Chondrocyte (in vitro differentiated cells): ENCODE data around the gene KRTAP4-12. TPM values are rescaled to one million over a fixed set of nuclear protein-coding genes. Genes with fewer than 3 reads are reported as not detected.
"Not testable (repeated sequence)": the region's sequence is repeated elsewhere in the genome, so short reads cannot be mapped to it uniquely, and the experiment has no call there.

ENCODE experiments used
- DNase-seq: peaks from one replicate; pipeline ENCODE4 v3.0.0; 2021; ENCODE audit warnings: mixed read lengths, low spot score
- H3K27ac Mint-ChIP-seq: one replicate; pipeline ENCODE4 v1.8.0; 2021; ENCODE audit warnings: mild to moderate bottlenecking, moderate library complexity, mixed read lengths; ENCODE audit not compliant: unreplicated experiment
- H3K27me3 Mint-ChIP-seq: 2 replicates; pipeline ENCODE4 v1.8.0; 2021; ENCODE audit warnings: low read depth, mixed read lengths
- H3K36me3 Mint-ChIP-seq: 2 replicates; pipeline ENCODE4 v1.8.0; 2021; ENCODE audit warnings: low read depth, mixed read lengths
- H3K4me1 Mint-ChIP-seq: 2 replicates; pipeline ENCODE4 v1.8.0; 2021; ENCODE audit warnings: low read depth, mild to moderate bottlenecking, mixed read lengths
- H3K4me3 Mint-ChIP-seq: one replicate; pipeline ENCODE4 v1.8.0; 2021; ENCODE audit warnings: mild to moderate bottlenecking, moderate library complexity, mixed read lengths; ENCODE audit not compliant: unreplicated experiment
- H3K9me3 Mint-ChIP-seq: 2 replicates; pipeline ENCODE4 v1.8.0; 2021; ENCODE audit warnings: low read depth, mixed read lengths
- total RNA-seq: library from RNA; stranded (reverse); gene quantifications from 3 replicates; pipeline ENCODE4 v1.2.1, GENCODE V29; 2021
- TF ChIP-seq, protein P1 (sequence below): fragments of 200-600 bp; sonication (generic); IDR thresholded peaks from 2 replicates; pipeline ENCODE4 v1.5.0; 2021; ENCODE audit warnings: antibody characterized with exemption, mild to moderate bottlenecking, moderate library complexity

Gene KRTAP4-12
- total RNA-seq, 1 donor from 2014 or later, result not detected

DNA sequence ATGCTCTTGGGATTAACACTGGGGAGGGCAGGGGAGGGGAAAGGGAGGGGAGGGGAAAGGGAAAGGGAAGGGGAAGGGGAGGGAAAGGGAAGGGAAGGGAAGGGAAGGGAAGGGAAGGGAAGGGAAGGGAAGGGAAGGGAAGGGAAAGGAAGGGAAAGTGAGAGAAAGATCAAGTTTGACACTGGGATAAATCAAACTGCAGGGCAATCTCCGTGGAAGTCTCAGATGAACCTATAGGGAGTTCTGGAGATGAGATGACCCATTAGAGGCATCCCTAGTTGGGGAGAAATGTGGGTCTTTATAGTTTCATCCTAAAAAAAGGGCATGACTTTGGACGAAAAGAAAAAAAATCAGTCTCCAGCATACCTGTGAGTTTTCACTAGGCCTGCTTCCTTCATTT lies 2.2 kb downstream of the KRTAP4-12 start:
- no peaks in the 10 kb centered on the region for H3K36me3 Mint-ChIP-seq
- no peaks in the 10 kb centered on the region for H3K9me3 Mint-ChIP-seq
- TF ChIP-seq, protein P1, sequence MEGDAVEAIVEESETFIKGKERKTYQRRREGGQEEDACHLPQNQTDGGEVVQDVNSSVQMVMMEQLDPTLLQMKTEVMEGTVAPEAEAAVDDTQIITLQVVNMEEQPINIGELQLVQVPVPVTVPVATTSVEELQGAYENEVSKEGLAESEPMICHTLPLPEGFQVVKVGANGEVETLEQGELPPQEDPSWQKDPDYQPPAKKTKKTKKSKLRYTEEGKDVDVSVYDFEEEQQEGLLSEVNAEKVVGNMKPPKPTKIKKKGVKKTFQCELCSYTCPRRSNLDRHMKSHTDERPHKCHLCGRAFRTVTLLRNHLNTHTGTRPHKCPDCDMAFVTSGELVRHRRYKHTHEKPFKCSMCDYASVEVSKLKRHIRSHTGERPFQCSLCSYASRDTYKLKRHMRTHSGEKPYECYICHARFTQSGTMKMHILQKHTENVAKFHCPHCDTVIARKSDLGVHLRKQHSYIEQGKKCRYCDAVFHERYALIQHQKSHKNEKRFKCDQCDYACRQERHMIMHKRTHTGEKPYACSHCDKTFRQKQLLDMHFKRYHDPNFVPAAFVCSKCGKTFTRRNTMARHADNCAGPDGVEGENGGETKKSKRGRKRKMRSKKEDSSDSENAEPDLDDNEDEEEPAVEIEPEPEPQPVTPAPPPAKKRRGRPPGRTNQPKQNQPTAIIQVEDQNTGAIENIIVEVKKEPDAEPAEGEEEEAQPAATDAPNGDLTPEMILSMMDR, result no peak
- DNase-seq, result no peak
- peaks cover 38% of the 10 kb centered on the region for H3K4me1 Mint-ChIP-seq
- no peak overlapping the region for H3K27ac Mint-ChIP-seq
- H3K27me3 Mint-ChIP-seq, result no peaks in the 10 kb centered on the region
- no peak overlapping the region for H3K4me3 Mint-ChIP-seq

DNA sequence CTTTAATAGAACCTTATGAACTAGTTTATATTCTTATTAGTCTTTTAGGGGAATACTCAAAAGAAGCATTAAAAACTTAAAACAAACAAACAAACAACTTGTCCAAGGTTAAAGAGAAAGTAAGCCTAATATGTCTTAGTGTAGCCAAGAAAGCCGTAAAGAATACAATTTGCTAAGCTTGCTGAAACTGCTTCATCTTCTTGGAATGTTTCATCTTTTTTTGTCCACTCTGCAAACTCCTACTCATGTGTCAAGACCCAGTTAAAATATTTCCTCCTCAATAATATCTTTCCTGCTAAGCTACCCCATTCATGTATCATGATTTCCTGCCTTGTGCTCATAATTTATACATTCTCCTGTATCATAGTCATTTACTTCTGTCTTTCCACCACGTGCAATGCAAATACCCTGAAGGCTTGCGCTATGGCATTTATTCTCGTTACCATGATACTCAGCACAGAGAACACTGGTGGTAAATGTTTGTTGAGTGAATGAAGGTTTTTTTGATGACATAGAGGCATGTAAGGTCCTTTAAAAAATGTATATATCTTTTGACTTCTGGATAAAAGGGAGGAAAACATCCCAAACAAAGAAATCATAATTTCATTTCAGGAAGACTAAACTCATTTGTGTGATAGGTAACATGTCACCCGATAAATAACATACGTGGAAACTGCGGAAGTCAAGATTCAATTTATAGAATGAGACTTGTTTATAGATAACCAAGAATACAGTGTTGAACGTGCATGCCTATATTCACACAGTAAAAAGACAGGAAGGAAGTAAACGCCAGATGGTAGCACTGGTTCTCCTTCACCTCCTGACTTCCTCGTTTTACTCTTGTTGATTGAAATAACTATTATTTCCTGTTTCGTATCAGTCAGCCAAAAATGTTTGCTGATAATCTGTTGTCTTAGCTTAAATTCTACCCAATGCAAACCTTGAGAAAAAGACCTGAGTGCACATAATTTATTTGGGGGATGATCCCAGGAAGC lies 4.0 kb downstream of the KRTAP4-12 start:
- H3K4me3 Mint-ChIP-seq, H3K27me3 Mint-ChIP-seq, H3K36me3 Mint-ChIP-seq, H3K9me3 Mint-ChIP-seq, DNase-seq: not testable (repeated sequence)
- Mint-ChIP-seq H3K27ac (peak overlapping the region; percentile 22), H3K4me1 (peaks cover 37% of the 10 kb centered on the region)

DNA sequence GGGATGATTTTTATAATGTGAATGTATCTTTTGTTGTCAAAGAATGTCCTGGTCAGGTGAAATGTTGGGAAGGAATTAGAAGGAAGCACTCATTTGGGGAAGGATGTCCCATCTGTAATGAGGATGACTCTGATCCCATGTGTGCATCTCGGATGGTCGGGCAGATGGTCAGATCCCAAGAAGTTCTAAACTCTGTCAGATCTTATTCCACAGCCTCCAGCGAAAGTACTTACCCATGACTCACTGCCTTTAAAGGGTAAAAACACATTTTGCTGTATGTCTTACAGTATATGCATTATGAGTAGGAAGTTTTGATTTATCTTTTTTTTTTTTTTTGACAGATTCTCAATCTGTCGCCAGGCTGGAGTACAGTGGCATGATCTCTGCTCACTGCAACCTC lies 5.3 kb downstream of the KRTAP4-12 start:
- no peaks in the 10 kb centered on the region for H3K9me3 Mint-ChIP-seq
- H3K27me3 Mint-ChIP-seq, result no peaks in the 10 kb centered on the region
- TF ChIP-seq, protein P1, result no peak
- H3K36me3 Mint-ChIP-seq, result no peaks in the 10 kb centered on the region
- peaks cover 28% of the 10 kb centered on the region for H3K4me1 Mint-ChIP-seq
- H3K4me3 Mint-ChIP-seq, result no peak overlapping the region
- DNase-seq, result no peak
- peak overlapping the region; percentile 2 for H3K27ac Mint-ChIP-seq

DNA sequence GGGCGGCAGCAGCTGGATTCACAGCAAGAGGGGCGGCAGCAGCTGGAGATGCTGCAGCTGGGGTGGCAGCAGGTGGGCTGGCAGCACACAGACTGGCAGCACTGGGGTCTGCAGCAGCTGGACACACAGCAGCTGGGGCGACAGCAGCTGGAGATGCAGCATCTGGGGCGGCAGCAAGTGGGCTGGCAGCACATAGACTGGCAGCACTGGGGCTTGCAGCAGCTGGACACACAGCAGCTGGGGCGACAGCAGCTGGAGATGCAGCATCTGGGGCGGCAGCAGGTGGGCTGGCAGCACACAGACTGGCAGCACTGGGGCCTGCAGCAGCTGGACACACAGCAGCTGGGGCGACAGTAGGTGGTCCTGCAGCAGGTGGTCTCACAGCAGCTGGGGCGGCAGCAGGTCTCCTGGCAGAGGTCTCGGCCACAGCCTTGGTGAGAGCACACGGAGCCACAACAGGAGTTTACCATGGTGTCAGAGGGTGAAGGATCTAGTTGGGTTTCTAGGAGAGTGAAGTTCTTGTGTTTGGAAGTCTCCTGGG lies 6.1 kb downstream of the KRTAP4-12 start, which contains the start of gene KRTAP4-11:
Gene KRTAP4-11 (minus strand): TSS at position 528 of the 541 bp plus-strand sequence. CDS start 58 bp downstream, at position 470.
- not testable (repeated sequence) for DNase-seq, H3K4me3 Mint-ChIP-seq, H3K9me3 Mint-ChIP-seq, H3K27me3 Mint-ChIP-seq, H3K36me3 Mint-ChIP-seq
- H3K4me1 Mint-ChIP-seq, result peaks cover 23% of the 10 kb centered on the region
- peak within 1 kb of the TSS; percentile 2 for H3K27ac Mint-ChIP-seq

GRCh38 chr17:41116297-41116696 lies 7.7 kb downstream of the KRTAP4-12 start:
- H3K4me3 Mint-ChIP-seq, result no peak overlapping the region
- peaks cover 23% of the 10 kb centered on the region for H3K4me1 Mint-ChIP-seq
- peaks cover 4% of the 10 kb centered on the region for H3K9me3 Mint-ChIP-seq
- H3K27me3 Mint-ChIP-seq, result no peaks in the 10 kb centered on the region
- no peak overlapping the region for H3K27ac Mint-ChIP-seq
- TF ChIP-seq, protein P1, result no peak
- no peak for DNase-seq
- H3K36me3 Mint-ChIP-seq, result no peaks in the 10 kb centered on the region

DNA sequence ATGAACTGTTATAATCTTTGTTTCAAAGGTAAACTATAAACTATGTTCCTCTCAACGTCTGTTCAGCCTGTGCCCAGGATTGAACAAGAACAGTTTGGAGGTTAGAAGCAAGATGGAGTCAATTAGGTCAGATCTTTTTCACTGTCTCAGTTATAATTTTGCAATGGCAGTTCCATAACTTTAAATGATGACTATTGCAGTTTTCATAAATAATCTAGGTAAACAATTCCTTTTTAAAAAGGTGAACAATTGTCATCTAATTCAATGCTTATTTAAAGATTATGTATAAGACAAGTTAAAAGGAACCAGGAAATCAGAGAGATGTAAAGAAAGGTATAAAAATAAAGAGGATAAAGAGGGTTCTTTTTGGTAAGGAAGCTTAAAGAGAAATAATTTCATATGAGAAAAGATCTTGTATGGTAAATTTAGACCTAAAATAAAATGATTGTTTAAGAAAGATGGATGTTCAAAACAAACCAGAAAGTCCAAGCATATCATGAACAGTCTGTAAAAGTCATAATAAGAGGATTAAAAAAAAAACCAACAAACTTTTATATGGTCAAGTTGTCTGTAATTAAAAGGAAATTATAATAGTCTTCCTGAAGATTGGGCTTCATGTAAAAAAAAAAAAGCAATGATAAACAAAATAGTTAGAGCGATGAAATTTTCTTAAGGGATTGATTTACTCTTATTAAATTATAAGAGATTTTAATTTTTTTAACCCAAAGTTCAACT lies 12.7 kb downstream of the KRTAP4-12 start:
- Mint-ChIP-seq H3K4me1 (no peaks in the 10 kb centered on the region), H3K27me3 (no peaks in the 10 kb centered on the region), H3K27ac (no peak overlapping the region), H3K4me3 (no peak overlapping the region), H3K9me3 (peaks cover 9% of the 10 kb centered on the region), H3K36me3 (no peaks in the 10 kb centered on the region)
- DNase-seq, result no peak
- TF ChIP-seq, protein P1, result no peak

DNA sequence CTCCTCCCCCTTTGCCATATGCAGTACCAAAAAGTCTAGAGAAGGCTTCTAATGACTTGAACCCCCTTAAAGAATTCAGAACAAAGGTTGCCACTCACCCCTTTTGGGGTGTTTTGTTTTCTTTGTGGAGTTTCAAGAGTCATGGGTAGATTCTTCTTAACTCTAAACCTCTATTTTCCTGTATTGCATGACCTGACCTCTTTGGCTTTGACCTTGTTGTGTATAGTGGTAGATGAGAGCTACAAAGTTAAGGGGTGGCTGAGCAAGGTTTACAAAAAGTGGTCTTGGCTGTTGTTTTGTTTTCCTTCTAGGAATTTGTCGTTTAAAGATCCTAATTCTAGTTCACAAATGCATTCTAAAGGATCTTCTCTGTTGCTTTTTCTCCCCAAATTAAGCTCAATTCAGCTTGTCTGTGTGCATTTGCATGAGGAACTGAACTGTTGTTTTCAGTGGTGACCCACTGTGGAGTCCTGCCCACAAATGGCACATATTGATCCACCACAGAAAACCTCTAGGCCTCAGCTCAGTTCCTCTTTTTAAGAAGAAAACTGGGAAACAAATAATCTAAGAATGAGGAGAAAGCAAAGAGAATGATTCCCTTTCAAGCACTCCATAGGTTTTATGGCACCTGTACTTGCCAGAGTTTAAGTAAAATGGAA lies 15.1 kb downstream of the KRTAP4-12 start:
- not testable (repeated sequence) for H3K27me3 Mint-ChIP-seq, DNase-seq, H3K9me3 Mint-ChIP-seq, H3K36me3 Mint-ChIP-seq, H3K27ac Mint-ChIP-seq, H3K4me3 Mint-ChIP-seq
- peaks cover 15% of the 10 kb centered on the region for H3K4me1 Mint-ChIP-seq
